Subcutaneous adipose tissue (tissue), 4 donors: ENCODE results near the gene CCNA1. TPM values are rescaled to one million over a fixed set of nuclear protein-coding genes. Genes with fewer than 3 reads are reported as not detected.

Source experiments
- total RNA-seq, 4 donors: library from RNA; depleted of rRNA; stranded (reverse); fragments of >200 nt; gene quantifications; one replicate each; pipeline ENCODE4 v1.1.0, GENCODE V29; 2016
- TF ChIP-seq, protein P1 (sequence below): fragments of 450-650 bp; IDR thresholded peaks from one replicate; pipeline ENCODE4 v1.5.1; 2016; ENCODE audit warnings: low read depth, mild to moderate bottlenecking, control low read depth, antibody characterized with exemption, moderate library complexity

Gene CCNA1
- total RNA-seq, 4 donors from 2014 or later = 0.22 to 1.2 (median 0.38) TPM; not detected in 1

GRCh38 chr13:36480726-36481427 is 48.6 kb downstream of the CCNA1 start:
- TF ChIP-seq, protein P1, sequence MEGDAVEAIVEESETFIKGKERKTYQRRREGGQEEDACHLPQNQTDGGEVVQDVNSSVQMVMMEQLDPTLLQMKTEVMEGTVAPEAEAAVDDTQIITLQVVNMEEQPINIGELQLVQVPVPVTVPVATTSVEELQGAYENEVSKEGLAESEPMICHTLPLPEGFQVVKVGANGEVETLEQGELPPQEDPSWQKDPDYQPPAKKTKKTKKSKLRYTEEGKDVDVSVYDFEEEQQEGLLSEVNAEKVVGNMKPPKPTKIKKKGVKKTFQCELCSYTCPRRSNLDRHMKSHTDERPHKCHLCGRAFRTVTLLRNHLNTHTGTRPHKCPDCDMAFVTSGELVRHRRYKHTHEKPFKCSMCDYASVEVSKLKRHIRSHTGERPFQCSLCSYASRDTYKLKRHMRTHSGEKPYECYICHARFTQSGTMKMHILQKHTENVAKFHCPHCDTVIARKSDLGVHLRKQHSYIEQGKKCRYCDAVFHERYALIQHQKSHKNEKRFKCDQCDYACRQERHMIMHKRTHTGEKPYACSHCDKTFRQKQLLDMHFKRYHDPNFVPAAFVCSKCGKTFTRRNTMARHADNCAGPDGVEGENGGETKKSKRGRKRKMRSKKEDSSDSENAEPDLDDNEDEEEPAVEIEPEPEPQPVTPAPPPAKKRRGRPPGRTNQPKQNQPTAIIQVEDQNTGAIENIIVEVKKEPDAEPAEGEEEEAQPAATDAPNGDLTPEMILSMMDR = no peak

GRCh38 chr13:36490055-36490454 is 57.8 kb downstream of the CCNA1 start:
- TF ChIP-seq, protein P1 = no peak

Other genes with a start within 250 kb of the CCNA1 start
- under 1 TPM in 1 of 4 donors, not detected in 3; 0.98 TPM for gene SOHLH2, start 217.9 kb upstream of the CCNA1 start, total RNA-seq
- under 1 TPM in 2 of 4 donors, not detected in 2; 0.22 to 0.51 TPM for gene CCDC169, start 134.7 kb upstream of the CCNA1 start, total RNA-seq
- 100 to 1,000 TPM in 1 of 4 donors, 10 to 100 TPM in 3; 79.1 to 117 (median 89.6) TPM for gene SPART, start 86.1 kb upstream of the CCNA1 start, total RNA-seq
- 1 to 10 TPM in 1 of 4 donors, under 1 TPM in 1, not detected in 2; 0.17 to 1.1 TPM for gene SERTM1, start 241.5 kb downstream of the CCNA1 start, total RNA-seq